NCI-H524 (cell line): Measurements from ENCODE around the gene GRID1.

ENCODE experiments used
- DNase-seq, 2 experiments: peaks; one replicate each; lab custom pipeline; 2025; lab: John Stamatoyannopoulos, UW

Gene GRID1

DNA sequence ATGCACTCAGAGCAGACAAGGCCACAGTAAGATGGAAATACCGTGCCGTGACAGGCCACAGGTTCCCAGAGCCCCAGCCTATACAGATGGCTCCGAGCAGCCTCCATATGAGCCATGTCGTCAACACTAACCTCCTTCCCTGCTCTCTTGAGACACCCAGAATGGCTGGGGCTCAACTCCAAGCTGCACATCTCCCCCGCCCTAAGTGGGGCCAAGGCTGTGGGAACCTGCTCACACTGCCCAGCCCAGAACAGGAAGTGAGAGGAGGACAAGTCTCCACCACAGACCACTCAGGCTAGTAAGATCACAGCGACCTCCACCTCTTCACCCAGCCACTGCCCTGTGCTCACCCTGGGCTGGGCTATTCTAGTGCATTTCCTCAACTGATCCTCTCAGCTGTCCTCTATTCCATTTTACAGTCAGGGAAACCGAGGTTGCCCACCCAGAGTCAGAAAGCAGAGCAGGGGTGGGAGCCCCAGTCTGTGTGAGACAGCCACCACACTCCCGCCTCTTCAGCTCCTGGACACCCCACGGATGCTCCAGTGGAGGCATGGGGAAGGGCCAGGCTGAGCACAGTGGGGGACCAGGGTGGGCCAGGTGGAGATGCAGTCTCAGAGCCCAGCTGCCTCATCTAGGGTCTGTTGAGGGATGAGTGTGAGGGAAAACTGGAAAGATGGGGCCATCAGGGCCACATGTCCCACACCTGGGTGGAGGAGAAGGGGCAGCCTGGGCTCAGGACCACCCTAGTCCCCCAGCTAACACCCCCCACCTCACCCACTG is 11.6 kb downstream of the GRID1 start:
- no peak for DNase-seq

DNA sequence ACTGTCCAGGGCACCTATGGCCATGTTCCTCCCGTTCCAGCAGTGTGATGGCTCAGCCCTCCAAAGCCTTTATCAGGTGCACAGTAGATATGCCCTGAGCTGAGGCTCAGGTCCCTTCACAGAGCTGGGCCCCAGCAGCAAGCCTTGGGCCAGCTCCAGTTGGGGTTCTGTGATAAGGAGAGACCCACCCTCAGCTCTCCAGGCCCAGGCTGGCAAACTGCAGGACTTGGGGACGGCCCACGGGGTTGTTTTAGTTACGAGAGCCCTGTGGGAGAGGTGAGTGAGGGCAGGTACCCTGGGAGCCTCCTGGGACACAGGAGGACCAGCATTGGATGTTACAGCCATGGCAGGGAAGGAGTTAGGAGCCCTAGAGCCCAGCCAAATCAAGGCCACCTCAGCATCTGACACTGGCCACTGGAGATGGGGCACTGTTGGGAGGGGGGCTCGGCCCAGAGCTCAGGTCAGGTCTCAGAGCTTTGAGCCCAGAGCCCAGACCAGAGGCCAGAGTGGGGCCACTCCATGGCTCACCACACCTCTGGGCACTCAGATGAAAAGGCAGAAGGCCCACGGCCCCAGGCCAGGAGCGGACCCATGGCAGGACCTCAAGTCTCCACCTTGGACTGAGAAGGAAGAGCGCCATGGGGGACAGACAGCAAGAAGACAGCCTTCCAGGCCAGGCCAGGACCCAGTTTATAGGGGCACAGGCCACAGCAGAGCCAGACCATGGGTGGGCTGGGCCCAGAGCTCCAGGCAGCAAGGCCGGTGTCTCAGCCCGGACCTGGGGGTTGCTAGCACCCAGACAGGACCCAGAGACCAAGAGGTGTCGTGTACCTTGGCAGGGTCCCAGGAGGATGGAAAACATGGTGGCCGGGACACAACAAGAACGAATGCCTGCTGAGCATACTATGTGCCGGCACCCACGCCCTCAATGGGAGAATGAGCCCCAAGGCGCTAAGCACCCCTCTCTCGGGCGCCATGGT is 12.8 kb downstream of the GRID1 start:
- DNase-seq = no peak

DNA sequence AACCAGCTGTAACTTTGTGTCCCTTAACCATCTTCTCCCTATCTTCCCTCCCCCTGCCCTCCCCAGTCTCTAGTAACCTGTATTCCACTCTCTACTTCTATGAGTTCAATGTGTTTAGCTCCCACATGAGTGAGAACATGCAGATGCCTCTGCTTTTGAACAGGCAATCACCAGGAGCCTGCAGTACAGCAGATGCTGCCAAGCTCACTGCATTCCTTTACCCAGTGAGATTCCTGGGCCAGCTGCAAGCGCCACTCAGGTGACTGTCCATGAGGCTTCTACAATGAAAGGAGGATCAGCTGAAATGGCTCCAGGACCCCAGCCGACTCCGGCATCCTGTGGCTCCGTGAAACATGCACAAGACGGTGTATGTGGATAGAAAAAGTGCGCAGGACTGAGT is 15.7 kb downstream of the GRID1 start:
- no peak for DNase-seq

DNA sequence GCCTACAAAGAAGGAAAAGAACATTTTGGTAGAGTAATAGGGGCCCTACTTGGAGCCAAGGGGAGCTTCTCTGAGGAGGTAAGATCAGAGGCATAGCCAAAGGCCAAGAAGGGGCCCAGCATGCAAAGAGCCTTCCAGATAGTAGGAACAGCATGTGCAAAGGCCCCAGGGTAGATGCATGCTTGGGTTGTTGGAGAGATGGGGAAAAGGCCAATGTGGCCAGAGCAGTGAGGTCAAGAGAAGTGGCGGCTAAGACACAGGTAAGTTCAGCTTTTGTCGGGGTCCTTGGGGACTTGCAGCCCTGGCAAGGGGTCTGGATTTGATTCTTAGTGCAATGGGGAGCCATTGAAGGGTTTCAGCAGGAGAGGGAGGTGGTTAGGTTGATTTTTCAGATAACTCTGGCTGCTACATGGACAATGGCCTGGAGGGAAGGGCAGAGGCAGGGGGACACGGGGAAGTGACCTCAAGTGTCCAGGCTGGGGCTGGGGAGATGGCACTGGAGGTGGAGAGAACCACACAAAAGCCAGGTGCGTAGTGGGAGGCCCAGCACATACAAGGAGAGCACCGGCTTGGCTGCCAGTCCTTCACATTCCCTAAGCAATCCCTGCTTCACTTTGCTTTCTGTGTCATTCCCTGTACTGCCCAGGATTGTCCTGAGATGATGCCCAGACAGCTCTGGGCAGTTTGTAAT is 16.5 kb downstream of the GRID1 start:
- no peak for DNase-seq

DNA sequence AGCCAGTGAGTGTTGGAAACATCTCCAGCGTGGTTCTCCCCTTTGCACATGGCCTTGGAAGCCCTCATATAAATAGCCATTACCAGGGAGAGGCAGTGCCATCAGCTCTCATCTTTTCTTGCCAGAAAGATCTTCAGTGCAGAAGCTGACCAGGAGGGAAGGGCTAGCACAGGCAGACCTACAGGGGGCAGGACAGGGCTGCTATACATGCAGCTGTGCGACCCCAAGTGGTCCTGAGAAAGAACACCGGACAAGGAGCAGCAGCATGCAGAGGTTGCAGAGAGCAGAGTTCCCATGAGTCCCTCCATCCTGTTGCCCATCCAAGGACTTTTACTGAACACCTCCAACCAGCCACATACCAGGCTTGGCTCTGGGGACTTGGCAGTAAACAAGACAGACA is 17.1 kb downstream of the GRID1 start:
- DNase-seq = peak in 1 of 2 experiments; percentile 21

DNA sequence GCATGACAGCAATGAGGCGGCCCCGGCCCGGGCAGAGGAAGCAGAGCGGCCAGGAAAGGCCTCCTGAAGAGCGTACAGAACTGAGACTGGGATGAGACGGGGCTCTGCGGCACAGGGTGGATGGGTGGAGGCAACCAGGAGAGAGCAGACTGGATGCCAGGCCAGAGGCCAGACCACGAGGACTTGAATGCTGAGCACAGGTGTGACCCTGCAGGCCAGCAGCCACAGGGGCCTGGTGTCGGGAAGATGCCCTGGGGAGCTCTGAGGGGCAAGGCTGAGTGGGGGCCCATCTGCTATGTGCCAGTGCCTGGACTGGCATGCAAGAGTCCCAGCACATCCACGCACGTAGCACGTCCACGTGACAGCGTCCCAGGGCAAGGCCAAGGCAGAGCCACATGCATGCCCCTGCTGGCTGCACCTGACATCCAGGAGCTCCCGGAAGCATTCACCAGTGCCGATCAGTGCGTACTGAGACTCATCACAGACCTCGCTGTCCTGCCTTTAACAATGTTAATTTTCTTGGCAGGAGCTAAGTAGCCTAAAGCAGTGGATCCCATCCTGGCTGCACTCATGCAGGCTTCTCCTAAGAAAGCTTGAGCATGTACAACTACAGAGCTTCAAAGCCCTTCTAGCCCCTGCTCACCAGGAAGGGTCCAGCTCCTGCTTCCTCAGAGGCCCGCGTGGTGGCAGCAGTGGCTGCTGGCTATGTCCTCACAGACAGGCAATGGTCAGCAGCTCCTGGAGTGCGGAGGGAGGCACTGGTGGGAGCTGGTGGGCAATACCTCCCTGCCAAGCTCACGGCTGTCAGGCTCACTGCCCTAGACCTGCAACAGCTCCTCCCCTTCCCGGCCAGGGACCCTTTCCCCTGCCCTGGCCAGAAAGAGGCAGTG is 18.0 kb downstream of the GRID1 start:
- no peak for DNase-seq

DNA sequence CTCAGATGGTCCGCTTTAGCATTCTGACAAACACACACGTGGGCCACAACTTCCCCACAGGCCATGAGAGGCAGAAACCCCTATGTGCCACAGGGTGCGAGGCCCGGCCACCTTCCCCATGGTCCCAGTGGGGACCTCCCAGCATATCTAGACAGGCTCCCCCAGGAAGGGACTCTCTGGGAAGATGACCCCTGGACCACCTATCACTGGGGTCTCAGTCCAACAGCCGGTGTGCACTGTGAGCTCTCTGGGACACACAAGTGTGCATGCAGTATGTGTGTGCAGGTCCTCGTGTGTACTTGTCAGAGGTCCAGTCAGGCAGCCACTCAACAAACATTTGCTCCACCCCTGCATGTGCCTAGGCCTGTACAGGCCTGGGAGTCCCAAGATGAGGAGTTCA is 18.7 kb downstream of the GRID1 start:
- DNase-seq = no peak

DNA sequence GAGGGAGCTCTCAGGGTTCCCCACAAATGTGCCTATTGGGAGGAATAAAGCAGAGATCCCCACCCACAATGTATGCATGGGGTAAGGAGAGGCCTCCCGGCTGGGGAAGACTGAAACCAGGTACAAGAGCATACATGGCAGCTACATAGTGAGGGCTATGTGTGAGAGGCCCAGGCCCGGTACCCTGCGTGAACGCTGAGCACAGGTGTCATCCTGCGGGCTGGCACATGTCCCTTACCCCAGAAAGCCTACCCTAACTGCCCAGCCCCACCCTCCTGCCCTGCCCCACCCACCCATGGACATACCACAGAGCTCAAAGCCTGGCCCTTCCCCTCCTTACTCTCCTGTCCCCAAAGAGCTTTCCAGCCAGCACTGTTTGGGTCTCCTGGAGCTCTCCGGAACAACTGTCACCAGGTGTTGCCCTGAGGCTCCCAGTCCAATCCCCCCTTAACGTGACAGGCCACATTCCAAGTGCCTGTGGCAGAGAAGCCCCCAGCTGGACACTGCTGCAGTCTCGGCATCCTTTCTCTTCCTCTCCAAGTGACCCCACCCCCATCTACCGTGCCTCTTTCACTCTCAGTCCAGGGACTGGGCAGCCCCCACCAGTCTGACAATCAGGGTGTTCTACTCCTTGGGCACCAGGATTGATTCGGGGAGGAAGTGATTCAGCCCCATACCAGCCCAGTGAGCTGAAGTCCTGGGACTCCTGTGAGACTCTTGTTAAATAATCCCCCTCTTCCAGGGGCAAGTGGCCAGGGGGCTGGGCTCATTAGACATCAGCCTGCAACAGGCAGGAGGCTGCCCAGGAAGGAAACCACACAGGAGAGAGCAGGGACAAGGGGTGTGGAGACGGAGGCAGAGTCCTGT is 19.6 kb downstream of the GRID1 start:
- no peak for DNase-seq

DNA sequence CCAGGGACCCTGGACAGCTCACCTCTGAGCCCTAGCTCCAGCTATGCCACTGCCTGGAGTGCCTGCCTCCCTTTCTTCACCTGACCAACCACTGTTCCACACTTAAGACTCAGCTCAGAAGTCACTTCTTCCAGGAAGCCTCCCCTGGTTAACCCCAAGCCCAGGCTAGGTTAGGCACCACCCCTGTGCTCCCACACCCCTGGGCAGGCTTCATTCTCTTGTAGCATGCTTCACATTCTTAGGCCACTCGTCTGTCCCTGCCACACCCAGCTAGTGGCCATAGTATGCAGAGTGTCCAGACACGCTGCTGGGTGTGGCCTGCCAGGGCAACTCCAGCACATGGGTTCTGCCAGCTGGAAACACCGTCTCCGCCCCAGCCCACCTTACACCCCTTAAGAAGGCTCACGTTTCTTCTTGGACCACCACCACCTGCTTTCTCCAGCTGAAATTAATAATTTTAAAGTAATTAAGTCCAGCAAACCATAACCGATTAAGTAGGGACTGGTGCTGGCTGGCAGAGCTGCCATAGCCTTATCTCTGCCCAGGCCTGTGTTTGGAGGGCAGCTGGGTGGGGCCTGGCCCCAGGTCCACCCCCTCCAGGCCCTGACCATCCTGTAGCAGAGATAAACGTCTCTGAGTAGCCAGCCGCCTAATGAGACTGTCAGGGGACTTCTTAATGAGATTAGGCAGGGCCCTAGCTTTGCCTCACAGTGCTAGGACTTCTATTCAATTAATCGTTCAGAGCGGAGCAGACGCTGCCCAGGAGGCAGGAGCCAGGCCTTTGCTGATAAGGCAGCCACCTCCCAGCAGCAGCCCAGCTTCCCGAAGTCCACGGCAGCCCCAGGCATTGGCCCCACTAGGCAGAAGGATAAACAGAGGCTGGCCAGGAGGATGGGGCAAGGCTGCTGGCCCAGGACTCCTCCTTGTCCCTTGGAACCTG is 20.5 kb downstream of the GRID1 start:
- DNase-seq = peak in 1 of 2 experiments; percentile 55

DNA sequence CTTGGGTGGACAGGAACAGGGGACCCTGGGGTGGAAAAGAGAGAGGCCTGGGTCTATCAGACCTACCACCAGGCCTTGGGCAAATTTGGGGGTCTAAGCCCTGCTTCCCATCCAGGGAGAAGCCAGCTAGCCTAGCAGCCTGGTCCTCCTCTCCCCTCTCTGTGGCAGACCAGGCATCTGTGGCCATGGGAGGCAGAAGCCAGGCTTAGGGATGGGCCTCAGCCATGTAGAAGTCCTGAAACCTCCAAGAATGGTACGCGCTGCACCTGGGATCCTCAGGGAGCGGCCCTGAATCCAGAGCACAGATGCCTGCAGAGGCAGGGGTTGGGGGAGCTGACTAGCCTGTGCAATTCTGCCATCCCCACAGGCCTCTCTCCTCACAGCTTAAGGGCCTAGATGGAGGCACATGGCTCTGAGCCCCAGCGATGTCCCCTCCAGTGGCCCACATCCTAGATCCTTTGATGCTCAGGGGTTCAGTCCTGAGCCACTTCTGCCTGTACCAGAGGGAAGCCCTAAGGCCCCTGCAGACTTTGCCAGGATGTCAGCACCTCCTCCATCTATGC is 21.2 kb downstream of the GRID1 start:
- DNase-seq = no peak

DNA sequence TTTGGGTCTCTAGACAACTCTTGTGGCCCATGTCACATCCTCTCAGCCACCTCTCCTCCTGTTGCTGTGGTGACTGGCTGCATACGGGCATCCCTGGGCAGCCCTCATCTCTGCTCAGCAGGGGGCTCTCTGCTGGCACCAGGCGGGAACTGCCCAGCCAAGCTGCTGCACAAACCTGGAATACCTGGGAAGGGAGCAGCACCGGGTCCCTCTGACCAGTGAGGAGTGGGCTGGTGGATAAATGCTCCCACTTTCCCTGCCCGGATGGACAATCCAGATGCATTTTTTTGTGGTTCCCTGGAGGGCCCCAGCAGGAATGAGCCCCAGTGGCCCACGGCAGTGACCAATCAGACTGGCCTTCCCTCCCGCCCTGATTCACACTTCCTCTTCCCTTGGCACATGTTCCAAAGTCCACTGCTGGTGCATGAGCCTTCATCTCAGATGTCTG is 21.9 kb downstream of the GRID1 start:
- peak in 1 of 2 experiments; percentile 1 for DNase-seq

DNA sequence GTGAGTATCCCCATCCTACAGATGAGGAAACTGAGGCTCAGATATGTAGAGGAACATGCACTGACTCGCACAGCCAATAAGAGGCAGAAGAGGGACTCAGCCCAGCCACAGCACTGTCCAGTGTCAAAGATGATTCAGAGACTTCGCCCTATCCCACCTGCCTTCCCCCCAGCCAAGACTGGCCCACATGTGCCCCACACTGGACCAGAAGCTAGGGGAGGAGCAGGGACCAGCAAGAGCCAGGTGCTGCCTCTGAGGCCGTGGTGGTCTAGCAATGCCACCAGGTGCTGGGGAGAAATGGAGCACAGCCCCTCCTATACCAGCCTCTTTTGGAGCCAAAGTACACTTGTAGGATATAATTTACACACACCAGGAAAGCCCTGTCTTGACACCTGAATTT is 22.3 kb downstream of the GRID1 start:
- DNase-seq = no peak

DNA sequence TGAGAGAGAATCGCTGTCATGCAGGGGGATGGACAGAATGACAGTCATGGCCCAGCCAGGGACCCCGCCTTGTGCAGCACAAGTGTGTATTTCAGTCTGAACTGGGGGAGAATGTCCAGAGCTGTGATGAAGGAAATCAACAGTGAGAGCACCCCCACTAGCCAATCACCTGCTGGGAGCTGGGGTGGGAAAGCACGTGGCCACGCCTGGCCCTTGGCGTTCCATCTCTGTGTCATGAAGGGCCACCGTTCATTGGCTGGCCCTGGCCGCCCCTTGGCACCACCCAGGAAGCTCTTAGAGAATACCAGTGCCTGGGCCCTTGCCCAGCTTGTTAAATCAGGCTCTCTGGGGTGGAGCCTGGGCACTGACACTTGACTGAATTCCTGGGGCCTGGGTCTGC is 22.8 kb downstream of the GRID1 start:
- no peak for DNase-seq

DNA sequence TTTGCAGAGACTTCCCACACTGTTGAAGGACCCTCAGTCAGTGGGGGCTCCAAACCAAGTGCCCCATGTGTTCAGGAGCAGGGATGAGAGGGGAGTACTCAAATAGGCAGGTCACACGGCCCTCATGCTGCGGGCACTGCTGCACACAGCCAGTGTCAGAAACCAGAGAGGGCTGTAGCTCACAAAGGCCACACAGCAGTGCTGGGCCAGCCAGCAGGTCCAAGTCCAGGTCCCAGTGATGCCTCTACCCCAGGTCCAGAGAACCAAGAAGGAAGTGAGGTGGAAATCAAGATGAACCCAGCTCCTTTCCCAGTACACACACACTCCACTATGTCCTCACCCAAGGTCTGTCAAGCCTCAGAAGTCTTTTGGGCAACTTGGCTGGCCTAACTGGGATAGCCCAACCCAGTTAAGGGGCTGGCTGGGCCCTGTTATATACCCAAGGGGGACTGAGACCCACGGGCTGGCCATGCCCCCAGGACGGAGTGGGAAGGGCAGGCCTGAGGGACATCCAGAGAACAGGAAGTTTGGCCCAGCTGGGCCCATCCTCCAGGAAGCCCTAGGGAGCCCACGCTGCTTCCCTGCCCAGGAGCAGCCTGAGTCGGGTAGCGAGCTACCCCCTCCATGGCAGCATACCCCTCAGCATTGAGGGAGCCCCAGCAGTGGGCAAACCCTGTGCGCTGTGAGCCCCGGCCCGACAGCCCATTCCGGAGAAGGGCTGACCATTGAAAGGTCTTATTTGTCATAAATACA is 24.3 kb downstream of the GRID1 start:
- no peak for DNase-seq

DNA sequence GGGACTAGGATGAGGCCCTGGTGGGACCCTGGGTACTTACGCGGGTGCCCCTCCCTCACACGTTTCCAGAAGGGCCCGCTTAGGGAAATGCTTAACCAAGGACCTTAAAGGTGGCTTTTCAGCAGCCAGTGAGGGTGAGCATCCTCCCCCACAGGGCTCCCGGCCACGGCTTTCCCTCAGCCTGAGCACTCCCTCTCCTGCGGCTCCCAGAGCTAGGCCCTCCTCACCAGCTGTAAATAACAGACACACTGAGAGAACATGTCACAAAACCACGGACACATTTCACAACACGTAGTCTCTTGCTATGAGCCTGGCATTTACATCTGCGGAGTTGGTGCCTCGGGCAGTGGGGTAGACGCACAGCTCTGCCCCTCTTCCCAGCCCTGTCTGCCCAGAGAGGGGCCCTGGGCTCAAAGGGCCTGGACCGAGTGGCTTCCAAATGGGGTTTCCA is 25.2 kb downstream of the GRID1 start:
- no peak for DNase-seq

DNA sequence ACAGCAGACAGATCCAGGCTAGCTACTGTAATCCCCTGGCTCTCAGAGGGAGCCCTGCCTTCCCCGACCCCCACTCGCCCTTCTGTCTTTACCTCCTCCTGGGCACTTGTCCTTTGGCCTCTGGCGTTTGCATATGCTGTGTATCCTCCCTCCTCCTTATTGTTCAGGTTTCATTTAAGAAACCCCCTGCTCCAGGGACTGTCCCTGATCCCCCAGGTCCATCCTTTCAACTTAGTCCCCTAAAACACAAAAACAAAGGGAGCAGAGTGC is 25.7 kb downstream of the GRID1 start:
- DNase-seq = no peak

DNA sequence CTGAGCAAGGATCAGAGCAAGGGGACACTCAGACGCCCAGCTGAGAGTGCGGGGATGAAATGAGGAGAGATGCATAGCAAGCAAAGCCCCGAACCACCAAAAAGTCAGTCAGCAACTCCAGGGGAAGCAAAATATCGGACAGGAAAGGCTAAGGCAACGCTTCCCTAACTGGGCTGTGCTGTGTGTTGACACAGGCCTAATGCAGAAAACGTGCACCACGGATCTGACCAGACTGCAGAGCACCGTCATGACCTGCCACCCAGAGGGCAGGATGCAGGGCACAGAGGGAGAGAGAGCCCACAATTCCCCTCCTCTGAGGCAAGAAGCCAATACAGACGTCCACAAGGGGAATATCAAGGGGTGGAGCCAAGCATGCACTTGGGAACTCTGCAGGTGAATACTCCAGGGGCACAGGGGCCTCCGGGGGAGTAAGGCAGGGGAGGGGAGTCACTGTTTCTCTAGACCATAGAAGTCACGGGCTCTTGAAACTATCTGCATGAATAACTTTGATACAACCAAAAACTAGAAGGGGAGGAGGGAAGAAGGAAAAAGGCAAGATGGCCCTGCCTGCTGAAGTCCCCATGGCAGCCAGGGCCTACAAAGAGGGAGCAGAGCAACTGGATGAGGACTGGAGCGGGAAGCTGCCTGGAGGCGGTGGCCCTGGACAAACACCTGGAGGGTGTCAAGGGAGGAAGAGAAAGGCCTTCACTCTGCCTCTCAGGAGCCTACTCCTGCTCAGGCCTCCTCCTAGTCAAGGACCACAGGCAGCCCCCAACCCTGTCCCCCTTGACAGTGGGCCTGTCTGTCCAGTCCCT is 26.2 kb downstream of the GRID1 start:
- DNase-seq = no peak
